H9 (cell line): ENCODE results near the gene JSRP1. TPM values are rescaled to one million over a fixed set of nuclear protein-coding genes. Genes with fewer than 3 reads are reported as not detected.

Source experiments
- DNase-seq: peaks from one replicate; pipeline ENCODE4 v3.0.0-alpha.2; 2017
- H2AFZ ChIP-seq: one replicate; pipeline ENCODE4 v1.6.1; 2013; ENCODE audit warnings: mild to moderate bottlenecking, low read length, control low read depth, moderate library complexity
- H2AK5ac ChIP-seq: 2 replicates; pipeline ENCODE4 v1.6.1; 2013; ENCODE audit warnings: low read length, control low read depth, mixed read lengths; ENCODE audit not compliant: insufficient read length
- H2BK120ac ChIP-seq: one replicate; pipeline ENCODE4 v1.6.1; 2013; ENCODE audit warnings: low read depth, mild to moderate bottlenecking, low read length, control low read depth, inconsistent platforms; ENCODE audit not compliant: poor library complexity, severe bottlenecking
- H2BK12ac ChIP-seq: 2 replicates; pipeline ENCODE4 v1.6.1; 2013; ENCODE audit warnings: low read length, control low read depth, mixed read lengths, low read depth; ENCODE audit not compliant: insufficient read length
- H2BK15ac ChIP-seq: 2 replicates; pipeline ENCODE4 v1.6.1; 2013; ENCODE audit warnings: low read depth, low read length, control low read depth
- H2BK20ac ChIP-seq: one replicate; pipeline ENCODE4 v1.6.1; 2013; ENCODE audit warnings: low read depth, mild to moderate bottlenecking, low read length, control low read depth, inconsistent platforms; ENCODE audit not compliant: poor library complexity, severe bottlenecking
- H2BK5ac ChIP-seq: 2 replicates; pipeline ENCODE4 v1.6.1; 2013; ENCODE audit warnings: low read length, control low read depth, mixed read lengths; ENCODE audit not compliant: insufficient read length
- H3K14ac ChIP-seq: 2 replicates; pipeline ENCODE4 v1.6.1; 2013; ENCODE audit warnings: low read length, control low read depth; ENCODE audit not compliant: insufficient read depth
- H3K18ac ChIP-seq: 2 replicates; pipeline ENCODE4 v1.6.1; 2013; ENCODE audit warnings: low read depth, mild to moderate bottlenecking, mixed read lengths, low read length, control low read depth; ENCODE audit not compliant: insufficient read length
- H3K23ac ChIP-seq: 2 replicates; pipeline ENCODE4 v1.6.1; 2013; ENCODE audit warnings: low read length, control low read depth, mixed read lengths, low read depth; ENCODE audit not compliant: insufficient read length
- H3K23me2 ChIP-seq: 2 replicates; pipeline ENCODE4 v1.6.1; 2013; ENCODE audit warnings: low read depth, mild to moderate bottlenecking, mixed read lengths, low read length, control low read depth; ENCODE audit not compliant: insufficient read length, poor library complexity, severe bottlenecking
- H3K27ac ChIP-seq: 2 replicates; pipeline ENCODE4 v1.5.1; 2013; ENCODE audit warnings: low read length, control low read depth, mixed read lengths, low read depth; ENCODE audit not compliant: insufficient read length
- H3K27me3 ChIP-seq: 2 replicates; pipeline ENCODE4 v1.6.1; 2013; ENCODE audit warnings: low read length, control low read depth, inconsistent platforms; ENCODE audit not compliant: insufficient read depth
- H3K4ac ChIP-seq: 2 replicates; pipeline ENCODE4 v1.6.1; 2013; ENCODE audit warnings: low read depth, mild to moderate bottlenecking, control low read depth, inconsistent platforms, low read length, moderate library complexity
- H3K4me1 ChIP-seq: 2 replicates; pipeline ENCODE4 v1.6.1; 2013; ENCODE audit warnings: low read length, control low read depth, inconsistent platforms; ENCODE audit not compliant: insufficient read depth
- H3K4me2 ChIP-seq: 2 replicates; pipeline ENCODE4 v1.6.1; 2013; ENCODE audit warnings: low read length, control low read depth, mixed read lengths; ENCODE audit not compliant: insufficient read length, insufficient read depth
- H3K56ac ChIP-seq: 2 replicates; pipeline ENCODE4 v1.6.1; 2013; ENCODE audit warnings: low read depth, mild to moderate bottlenecking, mixed read lengths, low read length, control low read depth; ENCODE audit not compliant: insufficient read length
- H3K79me1 ChIP-seq: 2 replicates; pipeline ENCODE4 v1.6.1; 2013; ENCODE audit warnings: low read depth, mild to moderate bottlenecking, moderate library complexity, low read length, control low read depth, inconsistent platforms; ENCODE audit not compliant: insufficient read depth, poor library complexity, severe bottlenecking
- H3K79me2 ChIP-seq: 2 replicates; pipeline ENCODE4 v1.6.1; 2013; ENCODE audit warnings: low read length, control low read depth, inconsistent platforms; ENCODE audit not compliant: insufficient read depth
- H3K9ac ChIP-seq: 2 replicates; pipeline ENCODE4 v1.6.1; 2013; ENCODE audit warnings: low read length, control low read depth, mixed read lengths; ENCODE audit not compliant: insufficient read length; ENCODE audit errors: extremely low read depth
- H3K9me3 ChIP-seq: one replicate; pipeline ENCODE4 v1.6.1; 2013; ENCODE audit warnings: low read depth, low read length, inconsistent platforms; ENCODE audit not compliant: control insufficient read depth
- H3T11ph ChIP-seq: one replicate; pipeline ENCODE4 v1.6.1; 2013; ENCODE audit warnings: mild to moderate bottlenecking, low read length, control low read depth, inconsistent platforms
- H4K20me1 ChIP-seq: one replicate; pipeline ENCODE4 v1.6.1; 2013; ENCODE audit not compliant: control insufficient read depth, insufficient read length, insufficient read depth
- H4K5ac ChIP-seq: 2 replicates; pipeline ENCODE4 v1.6.1; 2013; ENCODE audit warnings: low read depth, mild to moderate bottlenecking, mixed read lengths, low read length, control low read depth; ENCODE audit not compliant: insufficient read length
- H4K8ac ChIP-seq: replicated peaks from 2 replicates; pipeline ENCODE4 v1.6.1; 2013; ENCODE audit warnings: low read length, control low read depth, mixed read lengths, low read depth; ENCODE audit not compliant: insufficient read length
- H4K91ac ChIP-seq: 2 replicates; pipeline ENCODE4 v1.6.1; 2013; ENCODE audit warnings: low read depth, mild to moderate bottlenecking, moderate library complexity, mixed read lengths, low read length, control low read depth; ENCODE audit not compliant: insufficient read length
- H3K27ac Mint-ChIP-seq, 3 experiments: 2 replicates in 2 of 3; 3 replicates in 1 of 3; pipeline ENCODE4 v1.8.0; 2020 to 2021; ENCODE audit warnings: mixed read lengths in 3 of 3, mild to moderate bottlenecking in 1 of 3, moderate library complexity in 1 of 3
- H3K27me3 Mint-ChIP-seq: 2 replicates; pipeline ENCODE4 v1.8.0; 2021; ENCODE audit warnings: low read depth, mild to moderate bottlenecking, moderate library complexity, mixed read lengths
- H3K36me3 Mint-ChIP-seq, 3 experiments: 2 replicates in 2 of 3; 3 replicates in 1 of 3; pipeline ENCODE4 v1.8.0; 2020 to 2021; ENCODE audit warnings: low read depth in 3 of 3, mixed read lengths in 3 of 3; ENCODE audit not compliant: insufficient read depth in 1 of 3
- H3K4me1 Mint-ChIP-seq, 2 experiments: 2 replicates each; pipeline ENCODE4 v1.8.0; 2020; ENCODE audit warnings: mixed read lengths in 2 of 2
- H3K4me3 Mint-ChIP-seq, 2 experiments: 2 replicates in 1 of 2; 3 replicates in 1 of 2; pipeline ENCODE4 v1.8.0; 2020 to 2021; ENCODE audit warnings: mild to moderate bottlenecking in 2 of 2, mixed read lengths in 2 of 2, moderate library complexity in 1 of 2
- H3K9me3 Mint-ChIP-seq, 2 experiments: 2 replicates in 1 of 2; 3 replicates in 1 of 2; pipeline ENCODE4 v1.8.0; 2020; ENCODE audit warnings: mild to moderate bottlenecking in 2 of 2, mixed read lengths in 2 of 2, moderate library complexity in 1 of 2
- WGBS: extraction: QIAGEN DNeasy Blood & Tissue Kit; methylation state at CpG from one replicate; pipeline ENCODE4 v1.1.7; 2013; ENCODE audit warnings: missing lambda C conversion rate, low lambda C conversion rate, mixed read lengths; ENCODE audit not compliant: insufficient read length; ENCODE audit errors: extremely low coverage; 5-methylcytosine and 5-hydroxymethylcytosine counted together
- total RNA-seq: library from RNA; stranded (reverse); gene quantifications from 2 replicates; pipeline ENCODE4 v1.2.1, GENCODE V29; 2021
- TF ChIP-seq, protein P1 (sequence below): fragments of 200-600 bp; sonication (generic); conservative IDR thresholded peaks from 3 replicates; pipeline ENCODE4 v1.8.0; 2021; ENCODE audit warnings: antibody characterized with exemption, mild to moderate bottlenecking

Gene JSRP1
- total RNA-seq, 1 experiment from 2014 or later = 0.90 TPM

- peaks cover 0 to 3% of the 10 kb centered on the region in 2 experiments; a peak in 1 of 5 replicates for H3K9me3 Mint-ChIP-seq
- H3K23me2 ChIP-seq = peaks cover 9% of the 10 kb centered on the region
- peak overlapping the region; percentile 90 for H3K18ac ChIP-seq
- peaks cover 2% of the 10 kb centered on the region for H4K20me1 ChIP-seq
- H3K9me3 ChIP-seq = no peaks in the 10 kb centered on the region
- H3K27ac ChIP-seq = no peak overlapping the region
- H3K4ac ChIP-seq = no peak overlapping the region
- peaks cover 40 to 48% of the 10 kb centered on the region in 2 experiments for H3K4me1 Mint-ChIP-seq
- no peak overlapping the region for H4K91ac ChIP-seq
- peak overlapping the region; percentile 91 to 95 (median 94); a peak in 6 of 7 replicates for H3K27ac Mint-ChIP-seq
- no peak overlapping the region for H2BK5ac ChIP-seq
- H3K56ac ChIP-seq = no peak overlapping the region
- H2BK20ac ChIP-seq = no peak overlapping the region
- no peak overlapping the region for H2AK5ac ChIP-seq
- H3K79me1 ChIP-seq = peaks cover 9% of the 10 kb centered on the region
- H3K27me3 Mint-ChIP-seq = no peaks in the 10 kb centered on the region; the same call in 1 of the 2 replicates
- no peak overlapping the region for H2BK120ac ChIP-seq
- H3K79me2 ChIP-seq = peaks cover 51% of the 10 kb centered on the region
- peak overlapping the region; percentile 87 for H3K14ac ChIP-seq
- no peak overlapping the region for H4K8ac ChIP-seq
- no peak overlapping the region for H2AFZ ChIP-seq
- H3K9ac ChIP-seq = peak overlapping the region; percentile 72
- no peak overlapping the region for H4K5ac ChIP-seq
- no peak overlapping the region for H3K23ac ChIP-seq
- peak overlapping the region; percentile 96 to 97 for H3K4me3 Mint-ChIP-seq
- H3T11ph ChIP-seq = no peak overlapping the region
- no peak overlapping the region for H2BK15ac ChIP-seq
- H3K27me3 ChIP-seq = no peaks in the 10 kb centered on the region
- peaks cover 15 to 54% (median 54%) of the 10 kb centered on the region in 3 experiments for H3K36me3 Mint-ChIP-seq
- H3K4me2 ChIP-seq = peak overlapping the region; percentile 47
- DNase-seq = no peak
- no CpG with 5 or more reads among the region's 43 CpGs for WGBS
- H3K4me1 ChIP-seq = peaks cover 4% of the 10 kb centered on the region; the same call in 1 of the 2 replicates
- H2BK12ac ChIP-seq = no peak overlapping the region
- TF ChIP-seq, protein P1, sequence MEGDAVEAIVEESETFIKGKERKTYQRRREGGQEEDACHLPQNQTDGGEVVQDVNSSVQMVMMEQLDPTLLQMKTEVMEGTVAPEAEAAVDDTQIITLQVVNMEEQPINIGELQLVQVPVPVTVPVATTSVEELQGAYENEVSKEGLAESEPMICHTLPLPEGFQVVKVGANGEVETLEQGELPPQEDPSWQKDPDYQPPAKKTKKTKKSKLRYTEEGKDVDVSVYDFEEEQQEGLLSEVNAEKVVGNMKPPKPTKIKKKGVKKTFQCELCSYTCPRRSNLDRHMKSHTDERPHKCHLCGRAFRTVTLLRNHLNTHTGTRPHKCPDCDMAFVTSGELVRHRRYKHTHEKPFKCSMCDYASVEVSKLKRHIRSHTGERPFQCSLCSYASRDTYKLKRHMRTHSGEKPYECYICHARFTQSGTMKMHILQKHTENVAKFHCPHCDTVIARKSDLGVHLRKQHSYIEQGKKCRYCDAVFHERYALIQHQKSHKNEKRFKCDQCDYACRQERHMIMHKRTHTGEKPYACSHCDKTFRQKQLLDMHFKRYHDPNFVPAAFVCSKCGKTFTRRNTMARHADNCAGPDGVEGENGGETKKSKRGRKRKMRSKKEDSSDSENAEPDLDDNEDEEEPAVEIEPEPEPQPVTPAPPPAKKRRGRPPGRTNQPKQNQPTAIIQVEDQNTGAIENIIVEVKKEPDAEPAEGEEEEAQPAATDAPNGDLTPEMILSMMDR = no peak
These were observed 19.0 kb downstream of the JSRP1 start for GRCh38 chr19:2237051-2237868.
